GM19467 (cell line): ENCODE data around the gene MIER2.

Experiments used
- ATAC-seq: cut with Tn5 transposase; IDR thresholded peaks from one replicate; pipeline ENCODE4 v1.9.1; 2021; ENCODE audit warnings: mild to moderate bottlenecking, moderate library complexity; ENCODE audit not compliant: unreplicated experiment

Gene MIER2

DNA sequence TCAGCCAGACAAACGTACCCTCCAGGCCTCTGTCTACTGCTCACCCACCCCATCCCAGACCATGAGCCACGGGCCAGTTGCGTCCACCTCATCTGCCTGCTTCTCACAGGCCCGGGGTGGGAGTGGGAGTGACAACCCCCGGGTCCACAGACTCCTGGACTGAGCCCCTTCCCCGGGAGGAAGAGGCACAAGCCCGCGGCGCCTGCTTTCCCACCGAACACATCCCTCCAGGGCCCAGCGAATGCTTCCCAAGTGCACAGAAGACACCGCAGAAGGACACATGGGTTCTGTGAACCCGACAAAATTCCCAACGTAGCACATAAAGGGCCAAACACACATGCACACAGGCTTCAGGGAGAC lies 35.4 kb downstream of the MIER2 start:
- ATAC-seq, result no peak

- ATAC-seq, result no peak
Measured at GRCh38 chr19:308471-309205, 36.0 kb downstream of the MIER2 start.

DNA sequence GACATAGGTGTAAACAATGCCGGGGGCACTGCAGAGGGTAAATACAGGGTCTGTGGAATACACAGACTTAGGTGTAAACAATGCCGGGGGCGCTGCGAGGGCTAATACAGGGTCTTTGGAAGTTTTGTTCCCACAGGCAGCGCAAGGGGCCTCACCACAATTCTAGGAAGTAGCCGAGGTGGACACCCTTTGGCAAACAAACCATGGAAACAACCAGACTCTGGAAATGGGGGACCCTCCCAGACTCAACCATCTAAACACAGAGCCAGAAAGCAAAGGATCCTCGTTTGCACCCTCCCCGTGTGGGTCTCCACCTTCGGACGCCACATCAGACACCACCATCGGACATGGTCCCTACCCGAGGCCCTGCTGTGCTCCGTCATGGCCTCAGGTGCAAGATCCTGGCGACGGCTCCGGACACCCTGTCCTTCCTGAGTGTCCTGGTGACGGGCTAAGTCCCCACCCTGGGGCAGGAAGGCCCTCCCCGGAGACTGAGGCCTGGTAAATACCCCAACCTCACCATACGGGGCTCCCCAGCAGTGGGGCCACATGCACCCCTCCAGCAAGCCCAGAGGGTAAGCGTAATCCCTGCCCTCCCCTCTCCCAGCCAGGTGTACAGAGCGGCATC lies 36.7 kb downstream of the MIER2 start:
- ATAC-seq, result no peak

- ATAC-seq, result no peak
Measured at GRCh38 chr19:307111-307531, 37.5 kb downstream of the MIER2 start.

DNA sequence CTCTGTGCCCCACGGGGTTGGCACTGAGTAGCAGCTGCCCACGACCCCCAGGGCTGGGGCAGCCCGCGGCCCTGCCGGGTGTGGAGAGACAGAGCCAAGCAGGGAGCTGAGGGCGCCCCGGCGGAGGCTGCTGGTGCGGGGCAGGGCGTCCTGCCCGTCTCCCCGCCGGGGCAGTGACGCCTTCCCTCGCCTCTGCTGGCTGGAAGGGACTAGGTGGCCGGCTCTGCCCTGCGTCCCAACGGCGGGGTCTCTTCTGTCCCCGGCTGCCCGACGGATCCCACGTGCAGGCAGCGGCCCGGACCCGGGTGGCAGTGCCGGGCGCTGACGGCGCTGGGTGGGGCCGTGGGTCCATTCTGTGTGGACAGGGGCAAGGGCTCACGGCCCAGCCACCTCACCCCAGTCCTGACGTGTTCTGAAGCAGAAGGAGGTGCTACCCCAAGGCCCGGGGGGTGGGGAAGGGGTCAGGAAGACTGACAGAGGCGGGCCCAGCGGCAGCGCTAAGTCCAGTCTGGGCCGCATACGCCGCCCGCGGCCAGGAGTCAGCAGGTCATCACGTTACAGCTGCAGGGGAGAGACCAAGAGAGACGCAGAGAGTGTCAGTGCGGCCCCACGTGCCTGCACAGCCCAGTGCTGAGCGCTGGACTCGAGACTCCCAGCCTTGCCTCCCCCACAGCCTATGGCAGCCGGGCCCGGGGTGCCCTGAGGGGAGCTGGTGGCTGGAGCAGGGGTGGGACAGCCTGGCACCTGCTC lies 38.3 kb downstream of the MIER2 start:
- ATAC-seq, result no peak

- ATAC-seq, result no peak
Measured at GRCh38 chr19:305240-306150, 39.1 kb downstream of the MIER2 start.

- no peak for ATAC-seq
Measured at GRCh38 chr19:296476-297225, 47.9 kb downstream of the MIER2 start.

GRCh38 chr19:295687-296370 lies 48.8 kb downstream of the MIER2 start:
- ATAC-seq, result no peak

DNA sequence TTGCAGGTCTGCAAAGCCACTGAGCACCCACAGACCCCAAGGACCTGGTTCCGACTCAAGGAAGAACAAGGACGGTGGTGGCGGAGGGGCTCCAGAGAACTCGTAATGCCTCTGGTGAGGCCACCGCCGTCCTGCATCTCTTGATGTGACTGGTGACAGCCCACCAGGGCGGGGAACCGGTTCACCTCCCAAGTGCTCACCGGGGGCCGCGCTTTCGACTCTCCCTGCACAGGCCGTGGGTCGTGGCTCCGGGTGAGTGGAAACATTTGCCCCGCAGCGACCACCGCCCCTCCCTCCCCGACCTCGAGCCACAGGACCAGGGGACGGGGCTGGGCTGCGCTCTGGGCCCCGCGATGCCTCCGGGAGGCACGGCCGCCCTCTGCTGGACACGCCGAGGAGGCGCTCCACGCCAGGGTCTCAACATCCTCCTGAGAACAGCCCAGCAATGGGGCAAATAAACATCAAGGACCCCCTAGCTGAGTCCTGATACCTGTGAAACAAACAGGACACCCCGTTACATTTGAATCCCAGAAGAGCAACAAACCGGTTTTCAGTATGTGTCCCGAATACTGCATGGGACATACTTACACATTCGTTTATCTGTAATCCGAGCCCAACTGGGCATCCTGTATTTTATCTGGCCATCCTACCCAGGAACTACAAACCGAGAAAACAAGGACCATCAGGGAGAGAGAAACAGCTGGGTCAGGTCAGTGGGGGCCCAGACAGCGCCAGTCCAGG lies 49.5 kb downstream of the MIER2 start:
- ATAC-seq, result no peak

DNA sequence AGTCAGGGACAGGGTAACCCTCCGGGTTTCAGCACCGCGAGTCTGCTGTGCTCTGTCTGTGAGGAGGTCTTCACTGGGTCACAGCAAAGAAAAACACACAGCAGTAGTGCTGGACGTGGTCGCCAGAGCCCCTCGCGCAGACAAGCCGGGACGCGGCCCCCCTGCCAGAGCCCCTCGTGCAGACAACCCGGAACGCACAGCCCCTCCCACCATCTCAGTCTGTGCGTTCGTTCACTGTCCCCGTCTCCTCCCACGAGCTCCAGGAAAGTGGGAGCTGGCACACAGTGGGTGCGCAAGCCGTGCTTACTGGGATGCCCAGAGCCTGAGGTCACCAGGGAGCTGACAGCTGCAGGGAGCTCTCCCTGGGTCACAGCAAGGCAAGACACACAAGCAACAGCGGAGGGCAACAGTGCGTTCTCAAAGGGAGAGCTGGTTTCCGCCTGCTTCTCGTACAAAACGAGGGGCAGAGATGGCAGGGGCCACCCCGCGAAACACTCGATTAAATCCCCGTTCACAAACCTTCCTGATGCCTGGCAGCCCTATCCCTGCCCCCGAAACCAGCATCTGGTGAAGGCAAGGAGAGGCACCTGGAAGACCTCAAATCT lies 50.2 kb downstream of the MIER2 start:
- ATAC-seq, result no peak

DNA sequence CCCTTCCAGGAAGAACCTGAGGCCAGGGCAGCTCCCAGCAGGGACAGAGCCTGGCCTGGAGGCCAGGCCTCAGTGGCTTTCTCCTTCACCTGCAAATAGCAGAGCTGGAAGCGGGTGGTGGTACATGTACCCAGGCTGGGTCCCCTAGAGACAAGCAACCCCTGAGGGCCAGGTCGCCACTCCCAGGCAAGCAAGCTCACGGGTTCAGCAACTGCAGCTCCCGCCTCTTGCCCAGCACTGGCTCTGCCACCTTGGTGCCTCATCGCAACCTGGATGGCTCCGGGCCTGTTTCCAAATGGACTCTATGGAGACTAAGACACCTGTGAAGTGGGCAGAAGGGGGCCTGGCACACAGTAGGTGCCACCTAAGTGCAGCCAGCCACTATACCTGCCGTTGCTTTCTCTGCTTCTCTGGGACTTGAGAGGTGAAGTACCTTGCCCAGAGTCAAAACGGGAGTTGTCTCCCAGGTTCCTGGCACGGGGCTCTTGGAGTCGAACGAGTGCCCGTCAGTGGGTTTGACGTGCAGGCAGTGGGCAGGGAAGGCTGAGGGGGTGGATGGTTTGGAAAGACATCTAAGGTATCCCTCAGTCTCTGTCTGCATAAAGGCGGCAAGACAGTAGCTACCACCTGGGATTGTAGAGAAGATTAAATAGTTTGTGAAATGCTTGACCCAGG lies 51.0 kb downstream of the MIER2 start:
- ATAC-seq, result no peak

DNA sequence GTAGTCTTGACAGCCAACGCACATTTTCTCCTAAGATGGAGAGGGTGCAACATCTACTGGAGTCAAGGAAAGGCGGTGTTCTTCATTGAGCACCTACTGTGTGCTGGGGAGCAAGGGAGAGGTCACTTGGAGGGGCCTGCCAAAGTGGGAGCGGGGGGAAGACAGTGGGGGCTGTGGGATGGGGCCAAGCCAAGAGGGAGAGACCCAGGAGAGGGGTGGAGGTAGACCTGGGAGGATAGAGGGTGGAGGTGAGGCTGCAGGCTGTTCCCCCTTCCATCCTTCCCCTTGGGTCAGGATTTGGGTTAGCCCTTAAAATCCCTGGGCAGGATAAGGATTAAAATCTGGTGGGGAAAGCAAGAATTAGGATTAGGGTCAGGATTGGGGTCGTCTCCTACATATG lies 51.6 kb downstream of the MIER2 start:
- no peak for ATAC-seq

GRCh38 chr19:292281-292884 lies 52.2 kb downstream of the MIER2 start:
- no peak for ATAC-seq

GRCh38 chr19:291561-292280 lies 52.9 kb downstream of the MIER2 start:
- ATAC-seq, result no peak

- ATAC-seq, result no peak
Measured at GRCh38 chr19:291006-291521, 53.5 kb downstream of the MIER2 start, which contains the start of gene PLPP2. PLPP2 (minus strand) TSS chr19:291403; CDS start chr19:291336, 67 bp downstream.

DNA sequence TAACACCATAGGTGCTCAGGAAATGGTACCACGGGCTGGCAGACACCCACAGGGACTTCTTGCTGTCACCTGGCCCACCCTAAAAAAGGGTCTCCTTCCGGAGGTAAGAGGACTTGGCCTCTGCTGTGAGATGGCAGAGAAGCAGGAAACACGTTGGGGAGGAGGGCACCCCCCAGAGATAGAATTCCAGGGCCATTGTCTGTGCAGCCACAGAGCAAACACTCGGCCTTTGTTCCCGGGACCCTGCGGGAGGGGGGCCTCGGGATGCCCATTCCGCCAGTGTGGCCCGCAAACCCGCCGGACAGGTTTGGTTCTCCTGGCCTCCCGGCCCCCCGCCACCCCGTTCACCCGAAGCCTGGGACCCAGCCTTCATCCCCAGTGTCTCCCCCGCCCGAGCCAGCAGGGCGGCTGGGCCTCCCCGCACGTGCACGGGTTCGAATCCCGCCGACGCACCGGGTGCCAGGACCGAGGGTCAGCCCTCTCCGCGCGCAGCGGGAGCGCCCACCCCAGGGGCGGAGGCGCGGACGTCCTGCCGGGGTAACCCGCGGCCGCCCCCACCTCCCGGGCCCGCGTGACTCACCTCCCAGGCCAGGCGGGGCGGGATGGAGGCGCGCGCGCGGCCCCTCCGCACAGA lies 54.1 kb downstream of the MIER2 start:
- ATAC-seq, result no peak
